ENCODE data around the gene SDHB.

The SDHB gene

DNA sequence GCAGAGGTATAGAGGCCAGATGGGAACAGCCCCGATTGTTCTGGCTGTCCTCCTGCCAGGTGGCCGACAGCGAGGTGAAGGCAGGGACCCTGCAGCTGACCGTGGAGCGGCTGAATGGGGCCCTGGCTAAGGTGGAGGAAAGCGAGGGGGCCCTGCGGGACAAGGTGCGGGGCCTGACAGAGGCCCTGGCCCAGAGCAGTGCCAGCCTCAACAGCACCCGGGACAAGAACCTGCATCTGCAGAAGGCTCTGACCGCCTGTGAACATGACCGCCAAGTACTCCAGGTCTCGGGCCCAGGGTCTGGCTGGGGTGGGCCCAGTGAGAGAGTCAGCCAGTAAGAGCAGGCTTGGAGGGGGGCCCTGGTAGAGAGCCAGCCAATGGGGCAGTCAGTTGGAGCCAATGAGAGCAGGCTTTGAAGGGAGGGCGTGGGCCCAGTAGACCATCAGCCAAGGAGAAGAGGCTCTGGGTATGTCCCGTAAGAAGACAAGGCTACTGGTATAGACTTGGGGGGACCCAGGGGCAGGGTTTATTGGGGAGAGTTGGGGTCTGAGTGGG, 84.7 kb downstream of the SDHB start:
- Histone ChIP-seq H2AFZ (ENCODE audit: low read length) (no peak overlapping the region), H4K20me1 (ENCODE audit: insufficient read depth, low read length) (no peaks in the 10 kb centered on the region), H3K4me1 (ENCODE audit: insufficient read depth, low read length, severe bottlenecking) (no peaks in the 10 kb centered on the region), H3K9me3 (ENCODE audit: low read length) (no peaks in the 10 kb centered on the region), H3K9me2 (ENCODE audit: low read depth, low read length) (no peaks in the 10 kb centered on the region), H3K79me2 (ENCODE audit: insufficient read depth, low read length) (no peaks in the 10 kb centered on the region), H3K27ac (ENCODE audit: low read depth, low read length, poor library complexity, severe bottlenecking) (no peak overlapping the region), H3K4me3 (ENCODE audit: low read depth, low read length, poor library complexity, severe bottlenecking) (no peak overlapping the region), H3K4me2 (ENCODE audit: low read length) (no peak overlapping the region), H3K9ac (ENCODE audit: low read length) (no peak overlapping the region), H3F3A (ENCODE audit: insufficient read depth, low read length) (no peaks in the 10 kb centered on the region), H3K27me3 (ENCODE audit: insufficient read depth, low read length) (no peaks in the 10 kb centered on the region), H3K36me3 (ENCODE audit: insufficient read depth, low read length) (no peaks in the 10 kb centered on the region)
- TF ChIP-seq EZH2 (IDR thresholded peaks at IDR 0.05; ENCODE audit: borderline replicate concordance, low read length) (no peak), CTCF (IDR thresholded peaks at IDR 0.05; ENCODE audit: low read length) (no peak)
